Endothelial cell of umbilical vein (primary cell): ENCODE data around the gene CD47.

Source experiments
- EZH2 ChIP-seq: IDR thresholded peaks from 2 replicates; pipeline ENCODE4 v1.6.1; 2012; ENCODE audit warnings: borderline replicate concordance, low read depth, mild to moderate bottlenecking, moderate library complexity, low read length, inconsistent platforms; ENCODE audit not compliant: severe bottlenecking
- JUN ChIP-seq: IDR thresholded peaks from 2 replicates; pipeline ENCODE4 v1.6.1; 2011; ENCODE audit warnings: borderline replicate concordance, low read depth; ENCODE audit not compliant: insufficient read length, insufficient read depth
- MYC ChIP-seq: IDR thresholded peaks from one replicate; pipeline ENCODE4 v1.6.1; 2011; ENCODE audit warnings: mild to moderate bottlenecking, low read depth, low read length
- POLR2A ChIP-seq: IDR thresholded peaks from 2 replicates; pipeline ENCODE4 v1.6.1; 2012; ENCODE audit warnings: low read depth, mild to moderate bottlenecking, control low read depth, low read length
- POLR2AphosphoS5 ChIP-seq: IDR thresholded peaks from 2 replicates; pipeline ENCODE4 v1.6.1; 2012; ENCODE audit warnings: low read depth, mild to moderate bottlenecking, control low read depth, low read length, moderate library complexity; ENCODE audit not compliant: insufficient read depth
- TF ChIP-seq, protein P1 (sequence below), 2 donors: IDR thresholded peaks; 1 replicate in 1 of 2; 2 replicates in 1 of 2; pipeline ENCODE4 v1.5.1; 2011; ENCODE audit warnings: low read length in 2 of 2, mild to moderate bottlenecking in 2 of 2, moderate library complexity in 2 of 2, control low read depth in 1 of 2, inconsistent platforms in 1 of 2, low read depth in 1 of 2; ENCODE audit not compliant: insufficient read depth in 1 of 2; ENCODE audit errors: extremely low read depth in 1 of 2
- TF ChIP-seq, protein P2 (sequence below): IDR thresholded peaks from 2 replicates; pipeline ENCODE4 v1.6.1; 2011; ENCODE audit not compliant: insufficient read depth, insufficient read length

DNA sequence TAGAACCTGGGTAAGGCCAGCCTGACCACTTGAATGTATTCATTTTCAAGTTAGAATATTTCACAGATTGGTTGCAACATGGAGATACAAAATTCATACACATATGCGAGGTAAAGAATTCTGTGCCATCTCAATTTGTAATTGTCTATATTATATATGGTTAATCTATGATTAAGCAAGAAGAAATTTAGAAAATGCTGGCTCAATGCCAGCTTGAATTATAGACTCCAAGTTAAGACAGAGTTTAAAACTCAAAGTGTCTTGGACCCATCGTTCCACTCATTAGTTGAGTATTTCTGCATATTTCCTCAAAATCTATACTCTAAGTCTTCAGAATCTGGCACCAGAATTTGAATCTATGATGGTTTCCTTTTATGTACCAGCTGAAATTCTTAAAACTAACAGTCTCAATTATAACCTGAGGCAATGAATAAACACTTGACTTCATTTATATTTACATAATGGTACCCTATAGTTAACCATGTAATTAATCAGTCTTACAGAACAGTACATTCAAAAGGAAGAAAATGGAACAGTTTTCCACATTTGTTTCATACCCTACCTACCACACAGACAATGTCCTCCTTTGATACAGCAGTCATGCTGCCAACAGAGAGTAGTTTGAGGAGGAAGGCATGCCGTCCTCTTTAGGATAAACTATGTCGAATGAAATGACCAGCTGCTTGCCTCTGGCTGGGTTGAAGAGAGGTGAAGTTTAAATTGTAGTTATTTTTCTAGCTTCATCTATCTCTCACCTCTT, 95.7 kb downstream of the CD47 start:
- TF ChIP-seq POLR2AphosphoS5 (no peak), POLR2A (no peak), EZH2 (no peak), JUN (no peak), MYC (no peak)
- TF ChIP-seq, protein P1, sequence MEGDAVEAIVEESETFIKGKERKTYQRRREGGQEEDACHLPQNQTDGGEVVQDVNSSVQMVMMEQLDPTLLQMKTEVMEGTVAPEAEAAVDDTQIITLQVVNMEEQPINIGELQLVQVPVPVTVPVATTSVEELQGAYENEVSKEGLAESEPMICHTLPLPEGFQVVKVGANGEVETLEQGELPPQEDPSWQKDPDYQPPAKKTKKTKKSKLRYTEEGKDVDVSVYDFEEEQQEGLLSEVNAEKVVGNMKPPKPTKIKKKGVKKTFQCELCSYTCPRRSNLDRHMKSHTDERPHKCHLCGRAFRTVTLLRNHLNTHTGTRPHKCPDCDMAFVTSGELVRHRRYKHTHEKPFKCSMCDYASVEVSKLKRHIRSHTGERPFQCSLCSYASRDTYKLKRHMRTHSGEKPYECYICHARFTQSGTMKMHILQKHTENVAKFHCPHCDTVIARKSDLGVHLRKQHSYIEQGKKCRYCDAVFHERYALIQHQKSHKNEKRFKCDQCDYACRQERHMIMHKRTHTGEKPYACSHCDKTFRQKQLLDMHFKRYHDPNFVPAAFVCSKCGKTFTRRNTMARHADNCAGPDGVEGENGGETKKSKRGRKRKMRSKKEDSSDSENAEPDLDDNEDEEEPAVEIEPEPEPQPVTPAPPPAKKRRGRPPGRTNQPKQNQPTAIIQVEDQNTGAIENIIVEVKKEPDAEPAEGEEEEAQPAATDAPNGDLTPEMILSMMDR (IDR thresholded peaks at IDR 0.05; ENCODE audit: extremely low read depth in 1 of 2, insufficient read depth in 1 of 2, low read depth in 1 of 2, low read length in 2 of 2): no peak
- TF ChIP-seq, protein P2, sequence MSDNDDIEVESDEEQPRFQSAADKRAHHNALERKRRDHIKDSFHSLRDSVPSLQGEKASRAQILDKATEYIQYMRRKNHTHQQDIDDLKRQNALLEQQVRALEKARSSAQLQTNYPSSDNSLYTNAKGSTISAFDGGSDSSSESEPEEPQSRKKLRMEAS: no peak
